H9 (cell line): ENCODE results near the gene DOCK1. TPM values are rescaled to one million over a fixed set of nuclear protein-coding genes. Genes with fewer than 3 reads are reported as not detected.

Source experiments
- DNase-seq: peaks from one replicate; pipeline ENCODE4 v3.0.0-alpha.2; 2017
- H2AFZ ChIP-seq: one replicate; pipeline ENCODE4 v1.6.1; 2013; ENCODE audit warnings: mild to moderate bottlenecking, low read length, control low read depth, moderate library complexity
- H2AK5ac ChIP-seq: 2 replicates; pipeline ENCODE4 v1.6.1; 2013; ENCODE audit warnings: low read length, control low read depth, mixed read lengths; ENCODE audit not compliant: insufficient read length
- H2BK120ac ChIP-seq: one replicate; pipeline ENCODE4 v1.6.1; 2013; ENCODE audit warnings: low read depth, mild to moderate bottlenecking, low read length, control low read depth, inconsistent platforms; ENCODE audit not compliant: poor library complexity, severe bottlenecking
- H2BK12ac ChIP-seq: 2 replicates; pipeline ENCODE4 v1.6.1; 2013; ENCODE audit warnings: low read length, control low read depth, mixed read lengths, low read depth; ENCODE audit not compliant: insufficient read length
- H2BK15ac ChIP-seq: 2 replicates; pipeline ENCODE4 v1.6.1; 2013; ENCODE audit warnings: low read depth, low read length, control low read depth
- H2BK20ac ChIP-seq: one replicate; pipeline ENCODE4 v1.6.1; 2013; ENCODE audit warnings: low read depth, mild to moderate bottlenecking, low read length, control low read depth, inconsistent platforms; ENCODE audit not compliant: poor library complexity, severe bottlenecking
- H2BK5ac ChIP-seq: 2 replicates; pipeline ENCODE4 v1.6.1; 2013; ENCODE audit warnings: low read length, control low read depth, mixed read lengths; ENCODE audit not compliant: insufficient read length
- H3K14ac ChIP-seq: 2 replicates; pipeline ENCODE4 v1.6.1; 2013; ENCODE audit warnings: low read length, control low read depth; ENCODE audit not compliant: insufficient read depth
- H3K18ac ChIP-seq: 2 replicates; pipeline ENCODE4 v1.6.1; 2013; ENCODE audit warnings: low read depth, mild to moderate bottlenecking, mixed read lengths, low read length, control low read depth; ENCODE audit not compliant: insufficient read length
- H3K23ac ChIP-seq: 2 replicates; pipeline ENCODE4 v1.6.1; 2013; ENCODE audit warnings: low read length, control low read depth, mixed read lengths, low read depth; ENCODE audit not compliant: insufficient read length
- H3K23me2 ChIP-seq: 2 replicates; pipeline ENCODE4 v1.6.1; 2013; ENCODE audit warnings: low read depth, mild to moderate bottlenecking, mixed read lengths, low read length, control low read depth; ENCODE audit not compliant: insufficient read length, poor library complexity, severe bottlenecking
- H3K27ac ChIP-seq: 2 replicates; pipeline ENCODE4 v1.5.1; 2013; ENCODE audit warnings: low read length, control low read depth, mixed read lengths, low read depth; ENCODE audit not compliant: insufficient read length
- H3K27me3 ChIP-seq: 2 replicates; pipeline ENCODE4 v1.6.1; 2013; ENCODE audit warnings: low read length, control low read depth, inconsistent platforms; ENCODE audit not compliant: insufficient read depth
- H3K4ac ChIP-seq: 2 replicates; pipeline ENCODE4 v1.6.1; 2013; ENCODE audit warnings: low read depth, mild to moderate bottlenecking, control low read depth, inconsistent platforms, low read length, moderate library complexity
- H3K4me1 ChIP-seq: 2 replicates; pipeline ENCODE4 v1.6.1; 2013; ENCODE audit warnings: low read length, control low read depth, inconsistent platforms; ENCODE audit not compliant: insufficient read depth
- H3K4me2 ChIP-seq: 2 replicates; pipeline ENCODE4 v1.6.1; 2013; ENCODE audit warnings: low read length, control low read depth, mixed read lengths; ENCODE audit not compliant: insufficient read length, insufficient read depth
- H3K56ac ChIP-seq: 2 replicates; pipeline ENCODE4 v1.6.1; 2013; ENCODE audit warnings: low read depth, mild to moderate bottlenecking, mixed read lengths, low read length, control low read depth; ENCODE audit not compliant: insufficient read length
- H3K79me1 ChIP-seq: 2 replicates; pipeline ENCODE4 v1.6.1; 2013; ENCODE audit warnings: low read depth, mild to moderate bottlenecking, moderate library complexity, low read length, control low read depth, inconsistent platforms; ENCODE audit not compliant: insufficient read depth, poor library complexity, severe bottlenecking
- H3K79me2 ChIP-seq: 2 replicates; pipeline ENCODE4 v1.6.1; 2013; ENCODE audit warnings: low read length, control low read depth, inconsistent platforms; ENCODE audit not compliant: insufficient read depth
- H3K9ac ChIP-seq: 2 replicates; pipeline ENCODE4 v1.6.1; 2013; ENCODE audit warnings: low read length, control low read depth, mixed read lengths; ENCODE audit not compliant: insufficient read length; ENCODE audit errors: extremely low read depth
- H3K9me3 ChIP-seq: one replicate; pipeline ENCODE4 v1.6.1; 2013; ENCODE audit warnings: low read depth, low read length, inconsistent platforms; ENCODE audit not compliant: control insufficient read depth
- H3T11ph ChIP-seq: one replicate; pipeline ENCODE4 v1.6.1; 2013; ENCODE audit warnings: mild to moderate bottlenecking, low read length, control low read depth, inconsistent platforms
- H4K20me1 ChIP-seq: one replicate; pipeline ENCODE4 v1.6.1; 2013; ENCODE audit not compliant: control insufficient read depth, insufficient read length, insufficient read depth
- H4K5ac ChIP-seq: 2 replicates; pipeline ENCODE4 v1.6.1; 2013; ENCODE audit warnings: low read depth, mild to moderate bottlenecking, mixed read lengths, low read length, control low read depth; ENCODE audit not compliant: insufficient read length
- H4K8ac ChIP-seq: replicated peaks from 2 replicates; pipeline ENCODE4 v1.6.1; 2013; ENCODE audit warnings: low read length, control low read depth, mixed read lengths, low read depth; ENCODE audit not compliant: insufficient read length
- H4K91ac ChIP-seq: 2 replicates; pipeline ENCODE4 v1.6.1; 2013; ENCODE audit warnings: low read depth, mild to moderate bottlenecking, moderate library complexity, mixed read lengths, low read length, control low read depth; ENCODE audit not compliant: insufficient read length
- H3K27ac Mint-ChIP-seq, 3 experiments: 2 replicates in 2 of 3; 3 replicates in 1 of 3; pipeline ENCODE4 v1.8.0; 2020 to 2021; ENCODE audit warnings: mixed read lengths in 3 of 3, mild to moderate bottlenecking in 1 of 3, moderate library complexity in 1 of 3
- H3K27me3 Mint-ChIP-seq: 2 replicates; pipeline ENCODE4 v1.8.0; 2021; ENCODE audit warnings: low read depth, mild to moderate bottlenecking, moderate library complexity, mixed read lengths
- H3K36me3 Mint-ChIP-seq, 3 experiments: 2 replicates in 2 of 3; 3 replicates in 1 of 3; pipeline ENCODE4 v1.8.0; 2020 to 2021; ENCODE audit warnings: low read depth in 3 of 3, mixed read lengths in 3 of 3; ENCODE audit not compliant: insufficient read depth in 1 of 3
- H3K4me1 Mint-ChIP-seq, 2 experiments: 2 replicates each; pipeline ENCODE4 v1.8.0; 2020; ENCODE audit warnings: mixed read lengths in 2 of 2
- H3K4me3 Mint-ChIP-seq, 2 experiments: 2 replicates in 1 of 2; 3 replicates in 1 of 2; pipeline ENCODE4 v1.8.0; 2020 to 2021; ENCODE audit warnings: mild to moderate bottlenecking in 2 of 2, mixed read lengths in 2 of 2, moderate library complexity in 1 of 2
- H3K9me3 Mint-ChIP-seq, 2 experiments: 2 replicates in 1 of 2; 3 replicates in 1 of 2; pipeline ENCODE4 v1.8.0; 2020; ENCODE audit warnings: mild to moderate bottlenecking in 2 of 2, mixed read lengths in 2 of 2, moderate library complexity in 1 of 2
- WGBS: extraction: QIAGEN DNeasy Blood & Tissue Kit; methylation state at CpG from one replicate; pipeline ENCODE4 v1.1.7; 2013; ENCODE audit warnings: missing lambda C conversion rate, low lambda C conversion rate, mixed read lengths; ENCODE audit not compliant: insufficient read length; ENCODE audit errors: extremely low coverage; 5-methylcytosine and 5-hydroxymethylcytosine counted together
- total RNA-seq: library from RNA; stranded (reverse); gene quantifications from 2 replicates; pipeline ENCODE4 v1.2.1, GENCODE V29; 2021
- TF ChIP-seq, protein P1 (sequence below): fragments of 200-600 bp; sonication (generic); conservative IDR thresholded peaks from 3 replicates; pipeline ENCODE4 v1.8.0; 2021; ENCODE audit warnings: antibody characterized with exemption, mild to moderate bottlenecking

DOCK1 gene
- total RNA-seq, 1 experiment from 2014 or later = 57.0 TPM

DNA sequence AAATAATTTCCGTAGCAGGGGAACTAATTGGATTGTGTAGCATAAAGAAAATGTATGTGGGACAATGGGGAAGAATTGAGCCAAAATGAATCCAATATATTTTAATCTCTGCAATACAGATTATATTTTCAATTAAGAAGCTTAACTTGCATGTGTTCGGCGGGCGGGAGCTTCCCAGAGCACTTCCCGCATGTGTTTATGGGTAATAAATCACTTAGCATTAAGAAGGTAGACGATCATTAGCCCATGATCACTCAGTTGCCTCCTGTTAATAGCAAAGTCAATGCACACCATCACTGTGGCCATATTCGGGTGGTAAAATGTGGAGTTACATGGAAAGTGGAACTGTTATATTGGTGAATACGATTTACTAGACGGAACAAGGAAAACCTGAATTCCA lies 414.0 kb downstream of the DOCK1 start:
- Histone ChIP-seq H3T11ph (no peak overlapping the region), H3K18ac (no peak overlapping the region), H2BK12ac (no peak overlapping the region), H2AK5ac (no peak overlapping the region), H4K91ac (no peak overlapping the region), H3K4ac (no peak overlapping the region), H2BK5ac (no peak overlapping the region), H4K20me1 (no peaks in the 10 kb centered on the region), H3K9me3 (no peaks in the 10 kb centered on the region), H3K9ac (no peak overlapping the region), H3K79me2 (no peaks in the 10 kb centered on the region), H2BK20ac (no peak overlapping the region), H3K4me1 (no peaks in the 10 kb centered on the region), H2BK15ac (no peak overlapping the region), H3K23me2 (no peaks in the 10 kb centered on the region), H3K79me1 (no peaks in the 10 kb centered on the region), H2BK120ac (no peak overlapping the region), H4K8ac (no peak overlapping the region), H3K23ac (no peak overlapping the region), H3K27ac (no peak overlapping the region), H3K14ac (no peak overlapping the region), H4K5ac (no peak overlapping the region), H2AFZ (no peak overlapping the region), H3K4me2 (no peak overlapping the region), H3K56ac (no peak overlapping the region), H3K27me3 (no peaks in the 10 kb centered on the region)
- no peak overlapping the region for H3K4me3 Mint-ChIP-seq
- no peak overlapping the region for H3K27ac Mint-ChIP-seq
- TF ChIP-seq, protein P1, sequence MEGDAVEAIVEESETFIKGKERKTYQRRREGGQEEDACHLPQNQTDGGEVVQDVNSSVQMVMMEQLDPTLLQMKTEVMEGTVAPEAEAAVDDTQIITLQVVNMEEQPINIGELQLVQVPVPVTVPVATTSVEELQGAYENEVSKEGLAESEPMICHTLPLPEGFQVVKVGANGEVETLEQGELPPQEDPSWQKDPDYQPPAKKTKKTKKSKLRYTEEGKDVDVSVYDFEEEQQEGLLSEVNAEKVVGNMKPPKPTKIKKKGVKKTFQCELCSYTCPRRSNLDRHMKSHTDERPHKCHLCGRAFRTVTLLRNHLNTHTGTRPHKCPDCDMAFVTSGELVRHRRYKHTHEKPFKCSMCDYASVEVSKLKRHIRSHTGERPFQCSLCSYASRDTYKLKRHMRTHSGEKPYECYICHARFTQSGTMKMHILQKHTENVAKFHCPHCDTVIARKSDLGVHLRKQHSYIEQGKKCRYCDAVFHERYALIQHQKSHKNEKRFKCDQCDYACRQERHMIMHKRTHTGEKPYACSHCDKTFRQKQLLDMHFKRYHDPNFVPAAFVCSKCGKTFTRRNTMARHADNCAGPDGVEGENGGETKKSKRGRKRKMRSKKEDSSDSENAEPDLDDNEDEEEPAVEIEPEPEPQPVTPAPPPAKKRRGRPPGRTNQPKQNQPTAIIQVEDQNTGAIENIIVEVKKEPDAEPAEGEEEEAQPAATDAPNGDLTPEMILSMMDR = no peak
- no peaks in the 10 kb centered on the region for H3K9me3 Mint-ChIP-seq
- H3K27me3 Mint-ChIP-seq = no peaks in the 10 kb centered on the region
- H3K4me1 Mint-ChIP-seq = 0 out of 4 replicates have a peak, but pooled peaks cover 0 to 4% of the 10 kb centered on the region in 2 experiments
- DNase-seq = no peak
- no CpG with 5 or more reads among the region's 9 CpGs for WGBS
- H3K36me3 Mint-ChIP-seq = no peaks in the 10 kb centered on the region
